NCI-H2029 treated with DMSO at 0.1 percent for 48 hours (cell line): Measurements from ENCODE around the gene CAMK1D.
"Not testable (repeated sequence)": the region's sequence is repeated elsewhere in the genome, so short reads cannot be mapped to it uniquely, and the experiment has no call there.

Experiments
- DNase-seq: peaks from one replicate; lab custom pipeline; 2025; lab: John Stamatoyannopoulos, UW

The CAMK1D gene

GRCh38 chr10:12725580-12725888, 376.2 kb downstream of the CAMK1D start:
- DNase-seq = not testable (repeated sequence)

DNA sequence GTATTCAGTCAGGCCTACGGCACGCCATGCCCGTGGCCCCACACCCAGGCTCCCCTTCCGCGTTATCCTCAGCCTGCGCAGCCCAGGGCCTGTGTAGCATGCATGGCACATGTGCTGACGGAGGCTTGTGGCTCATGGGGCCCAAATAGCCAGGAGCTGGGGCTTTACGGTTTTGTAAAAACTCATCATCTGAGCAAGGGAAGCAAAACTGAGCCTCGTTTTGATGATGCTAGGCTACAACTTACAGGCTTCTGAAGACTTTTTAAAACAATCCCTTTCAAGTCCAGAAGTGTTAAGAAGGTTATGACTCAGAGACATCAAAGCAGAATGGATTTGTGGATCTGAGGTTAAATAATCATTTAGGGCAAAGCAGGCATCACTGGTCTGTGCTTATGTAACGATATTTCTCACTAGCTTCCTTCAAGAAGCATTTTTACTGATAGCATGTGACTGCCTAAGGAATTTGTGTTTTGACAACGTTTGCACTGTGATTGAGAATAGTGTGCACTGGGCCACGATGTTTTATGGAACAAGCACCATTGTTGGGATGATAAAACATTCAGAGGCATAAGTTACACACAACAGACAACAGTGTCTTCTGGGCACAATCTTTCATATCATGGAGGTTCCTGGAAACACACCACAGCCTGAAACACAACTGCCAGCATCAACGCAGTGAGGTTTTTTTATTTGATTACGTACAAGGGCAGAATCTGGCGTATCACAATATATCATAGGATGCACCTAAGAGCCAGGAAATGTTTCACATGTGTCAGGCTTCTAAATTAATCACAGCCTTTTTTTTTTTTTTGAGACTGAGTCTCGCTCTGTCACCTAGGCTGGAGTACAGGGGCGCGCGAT, 377.9 kb downstream of the CAMK1D start:
- DNase-seq = no peak

GRCh38 chr10:12727832-12728215, 378.5 kb downstream of the CAMK1D start:
- DNase-seq = no peak

DNA sequence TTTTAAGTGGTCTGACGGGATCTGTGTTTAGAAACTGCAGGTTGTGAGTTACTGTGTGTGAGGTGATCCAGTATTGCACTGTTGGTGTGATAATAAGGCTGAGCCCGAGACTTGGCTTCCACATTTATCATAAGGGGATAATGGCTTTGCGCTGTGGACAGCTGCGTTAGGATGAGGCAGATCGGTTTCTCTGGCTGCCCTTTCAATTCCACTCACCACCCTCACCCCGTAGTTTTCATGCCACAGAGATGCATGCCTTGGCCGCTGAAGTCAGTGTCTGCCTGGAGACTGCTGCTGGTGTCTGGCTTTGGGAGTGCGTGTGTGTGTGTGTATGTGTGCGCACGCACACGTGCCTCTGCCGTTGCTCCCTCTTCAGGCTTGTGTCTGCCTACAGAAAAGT, 379.1 kb downstream of the CAMK1D start:
- DNase-seq = no peak

- no peak for DNase-seq
Measured at GRCh38 chr10:12729885-12730284, 380.5 kb downstream of the CAMK1D start.

- no peak for DNase-seq
Measured at GRCh38 chr10:12730809-12731519, 381.6 kb downstream of the CAMK1D start.

GRCh38 chr10:12733271-12733670, 383.9 kb downstream of the CAMK1D start:
- no peak for DNase-seq

DNA sequence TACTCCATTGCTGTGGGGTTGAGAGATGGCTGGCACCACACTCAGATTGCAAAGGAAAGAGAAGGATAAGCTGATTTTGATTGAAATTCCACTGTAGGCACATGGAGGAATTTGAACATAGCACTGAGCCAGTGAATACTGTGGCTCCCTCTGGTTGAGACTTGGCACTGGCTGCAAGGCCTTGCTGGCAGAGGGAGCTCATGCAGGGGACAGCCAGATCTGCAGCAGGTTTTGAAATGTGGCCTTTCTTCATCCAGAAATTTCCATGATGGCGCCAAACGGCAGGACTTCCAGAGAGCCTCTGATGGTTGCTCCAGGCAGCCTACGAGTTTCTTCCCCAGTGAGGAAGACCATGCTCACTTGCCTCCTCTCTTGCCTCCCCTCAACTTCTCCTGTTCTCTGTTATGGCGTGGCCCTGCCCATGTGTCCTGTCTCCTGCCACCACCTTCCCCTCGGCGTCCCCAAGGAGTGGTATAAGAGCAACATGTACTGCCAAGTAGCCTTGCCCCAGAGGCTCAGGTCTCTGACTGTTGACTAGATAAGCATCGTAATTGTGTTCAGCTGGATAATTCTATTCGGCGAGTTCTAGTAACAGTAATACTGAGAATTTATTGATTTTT, 386.6 kb downstream of the CAMK1D start:
- no peak for DNase-seq

- DNase-seq = no peak
Measured at GRCh38 chr10:12740813-12741212, 391.5 kb downstream of the CAMK1D start.

DNA sequence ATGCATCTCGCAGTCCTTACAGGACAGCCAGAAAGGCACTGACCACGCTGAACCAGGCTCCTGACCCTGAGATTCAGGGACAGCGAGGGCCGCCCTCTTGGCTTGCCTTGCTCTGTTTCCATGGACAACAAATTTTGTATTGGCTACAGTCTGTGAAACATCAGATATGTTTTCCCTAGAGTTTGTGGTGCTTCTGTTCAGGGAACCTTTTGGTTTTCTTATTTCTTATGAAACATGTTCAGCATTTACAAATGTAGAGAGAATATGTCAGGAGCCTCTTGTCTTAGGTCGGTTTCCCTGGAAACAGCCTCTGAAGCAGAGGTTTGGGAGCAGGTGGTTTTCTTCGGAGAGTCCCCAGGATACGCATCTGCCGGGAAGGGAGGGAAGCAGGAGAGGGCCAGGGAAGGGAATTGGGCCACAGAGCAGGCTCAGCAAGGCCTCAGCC, 392.0 kb downstream of the CAMK1D start:
- DNase-seq = no peak

DNA sequence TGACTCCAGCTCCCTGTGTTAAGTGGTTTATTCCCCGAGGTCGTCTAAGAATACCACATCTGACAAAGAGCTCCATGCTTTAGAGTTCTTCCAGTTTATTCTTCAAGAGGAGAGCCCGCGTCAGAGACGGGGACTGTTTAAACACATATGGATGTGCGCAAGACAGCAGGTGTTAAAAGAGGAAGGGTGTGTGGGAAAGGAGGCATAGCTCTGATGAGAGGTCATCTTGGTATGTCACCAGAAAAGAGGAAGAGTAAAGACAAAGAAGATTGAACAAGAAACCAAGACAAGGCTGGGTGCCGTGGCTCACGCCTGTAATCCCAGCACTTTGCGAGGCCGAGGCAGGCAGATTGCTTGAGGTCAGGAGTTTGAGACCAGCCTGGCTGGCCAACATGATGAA, 393.4 kb downstream of the CAMK1D start:
- DNase-seq = no peak

GRCh38 chr10:12743466-12743865, 394.1 kb downstream of the CAMK1D start:
- DNase-seq = not testable (repeated sequence)

DNA sequence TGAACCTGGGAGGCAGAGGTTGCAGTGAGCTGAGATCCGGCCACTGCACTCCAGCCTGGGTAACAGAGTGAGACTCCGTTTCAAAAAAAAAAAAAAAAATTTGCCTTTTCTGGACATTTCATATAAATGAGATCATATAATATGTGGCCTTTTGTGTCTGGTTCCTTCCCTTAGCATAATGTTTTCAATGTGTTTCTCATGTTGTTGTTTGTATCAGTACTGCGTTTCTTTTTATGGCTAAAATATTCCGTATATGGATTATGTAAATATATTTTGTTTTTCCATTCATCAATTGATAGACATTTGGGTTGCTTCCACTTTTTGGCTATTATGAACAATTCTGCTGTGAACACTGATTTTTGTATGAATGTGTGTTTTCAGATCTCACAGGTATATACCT, 394.6 kb downstream of the CAMK1D start:
- no peak for DNase-seq

GRCh38 chr10:12748186-12748585, 398.8 kb downstream of the CAMK1D start:
- DNase-seq = no peak

- DNase-seq = no peak
Measured at GRCh38 chr10:12749760-12750478, 400.6 kb downstream of the CAMK1D start.

DNA sequence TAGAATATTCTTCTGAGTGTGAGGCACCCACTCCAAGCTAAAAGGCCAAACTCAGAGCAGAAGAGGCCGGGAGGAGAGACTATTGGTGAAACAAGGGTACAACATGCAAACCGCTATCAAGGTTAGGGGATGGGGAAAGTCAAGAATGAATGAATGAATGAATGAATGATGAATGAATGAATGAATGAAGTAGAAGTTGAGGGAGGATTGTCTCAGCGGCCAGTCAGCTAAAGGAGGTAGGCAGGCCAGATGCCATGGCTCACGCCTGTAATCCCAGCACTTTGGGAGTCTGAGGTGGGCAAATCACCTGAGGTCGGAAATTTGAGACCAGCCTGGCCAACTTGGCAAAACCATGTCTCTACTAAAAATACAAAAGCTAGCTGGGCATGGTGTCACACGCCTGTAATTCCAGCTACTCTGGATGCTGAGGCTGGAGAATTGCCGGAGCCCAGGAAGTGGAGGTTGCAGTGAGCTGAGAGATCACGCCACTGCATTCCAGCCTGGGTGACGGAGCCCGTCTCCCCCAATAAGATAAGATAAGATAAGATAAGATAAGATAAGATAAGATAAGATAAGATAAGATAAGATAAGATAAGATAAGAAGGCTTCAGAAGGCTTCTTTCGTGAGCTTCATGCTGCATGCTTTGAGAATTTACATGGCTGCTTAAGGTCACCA, 401.3 kb downstream of the CAMK1D start:
- no peak for DNase-seq

DNA sequence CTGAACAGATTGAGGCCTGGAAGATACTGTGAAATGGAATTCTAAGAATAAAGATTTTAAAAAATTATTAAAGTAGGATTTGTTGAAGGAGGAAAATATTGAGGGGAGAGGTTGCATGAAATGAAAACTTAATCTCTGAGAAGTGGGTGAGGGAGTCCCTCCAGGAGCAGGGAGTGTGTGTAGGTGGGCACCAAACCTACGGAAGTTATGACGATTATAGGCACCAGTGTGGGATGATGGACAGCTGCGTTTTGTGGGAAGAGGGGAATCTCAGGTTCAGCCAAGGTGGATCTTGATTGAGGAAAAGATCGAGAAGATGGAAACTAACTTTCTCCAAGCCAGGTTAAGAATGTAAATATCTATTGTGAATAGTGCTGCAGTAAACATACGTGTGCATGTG, 405.7 kb downstream of the CAMK1D start:
- no peak for DNase-seq

DNA sequence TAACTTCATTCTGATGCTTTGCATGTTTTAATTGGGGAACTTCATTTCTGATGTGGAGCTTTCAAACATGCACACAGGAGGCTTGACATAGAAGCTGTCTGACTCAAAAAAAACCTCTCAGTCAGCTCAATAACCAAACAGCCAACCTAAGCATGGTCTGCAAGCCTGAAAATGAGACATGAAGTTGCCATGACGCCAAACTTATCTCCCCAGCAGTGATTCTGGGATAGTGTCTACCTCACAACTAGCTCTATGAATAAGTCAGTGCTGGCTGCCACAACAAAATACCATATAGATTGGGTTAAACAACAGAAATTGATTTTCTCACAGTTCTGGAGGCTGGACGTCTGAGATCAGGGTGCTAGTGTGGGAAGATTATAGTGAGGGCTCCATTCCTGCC, 408.0 kb downstream of the CAMK1D start:
- DNase-seq = no peak

- DNase-seq = no peak
Measured at GRCh38 chr10:12758271-12758670, 408.9 kb downstream of the CAMK1D start.

GRCh38 chr10:12766223-12766622, 416.9 kb downstream of the CAMK1D start:
- no peak for DNase-seq

GRCh38 chr10:12768156-12769100, 419.1 kb downstream of the CAMK1D start:
- DNase-seq = no peak
